ENCODE data around the gene CCDC102A.
"Not testable (repeated sequence)": the region's sequence is repeated elsewhere in the genome, so short reads cannot be mapped to it uniquely, and the experiment has no call there.

CCDC102A gene

GRCh38 chr16:57536306-57537193, at the start of gene CCDC102A:
TSS of gene CCDC102A (minus strand) at chr16:57536571. CDS start at chr16:57529177, 7,394 bp downstream.
- DNase-seq, result peak; percentile 65

DNA sequence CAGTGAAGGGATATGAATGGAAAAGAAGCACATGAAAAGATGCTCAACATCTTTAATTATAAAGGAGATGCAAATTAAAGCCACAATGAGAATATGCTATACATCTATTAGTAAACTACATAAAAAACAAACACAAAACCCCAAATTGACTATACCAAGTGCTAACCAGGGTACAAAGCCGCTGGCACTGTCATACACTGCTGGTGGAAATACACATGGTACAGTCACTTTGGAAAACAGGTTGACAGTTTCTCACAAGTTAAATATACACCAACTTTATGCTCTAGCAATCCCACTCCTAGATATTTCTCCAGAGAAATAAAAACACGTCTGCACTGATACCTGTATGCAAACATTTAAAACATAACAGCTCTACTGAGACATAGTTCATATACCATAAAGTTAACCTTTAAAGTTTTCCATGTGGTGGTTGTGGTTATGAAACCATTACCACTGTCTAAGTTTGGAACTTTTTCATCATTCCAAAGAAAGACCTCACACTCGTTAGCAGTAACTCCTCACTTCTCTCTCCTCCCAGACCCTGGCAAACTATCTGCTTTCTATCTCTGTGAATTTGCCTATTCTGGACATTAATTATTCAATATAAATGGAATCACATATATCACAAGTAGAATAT, 48.8 kb upstream of the CCDC102A start:
- no peak for DNase-seq

DNA sequence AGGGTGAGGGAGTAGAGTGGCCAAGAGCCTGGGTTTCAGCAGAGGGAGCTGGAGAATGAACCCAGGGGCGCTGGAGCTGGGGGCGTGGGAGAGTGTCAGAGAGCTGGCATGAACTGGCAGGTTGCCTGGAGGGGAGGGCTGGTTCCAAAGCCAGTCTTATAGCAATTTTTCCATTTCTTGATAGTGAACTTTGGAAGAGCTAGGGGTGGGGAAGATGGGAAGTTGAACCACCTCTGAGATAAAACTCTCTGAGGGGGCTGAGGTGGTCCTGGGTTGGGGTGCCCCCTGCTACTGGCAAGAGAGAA, 42.9 kb upstream of the CCDC102A start:
- DNase-seq, result peak; percentile 21

DNA sequence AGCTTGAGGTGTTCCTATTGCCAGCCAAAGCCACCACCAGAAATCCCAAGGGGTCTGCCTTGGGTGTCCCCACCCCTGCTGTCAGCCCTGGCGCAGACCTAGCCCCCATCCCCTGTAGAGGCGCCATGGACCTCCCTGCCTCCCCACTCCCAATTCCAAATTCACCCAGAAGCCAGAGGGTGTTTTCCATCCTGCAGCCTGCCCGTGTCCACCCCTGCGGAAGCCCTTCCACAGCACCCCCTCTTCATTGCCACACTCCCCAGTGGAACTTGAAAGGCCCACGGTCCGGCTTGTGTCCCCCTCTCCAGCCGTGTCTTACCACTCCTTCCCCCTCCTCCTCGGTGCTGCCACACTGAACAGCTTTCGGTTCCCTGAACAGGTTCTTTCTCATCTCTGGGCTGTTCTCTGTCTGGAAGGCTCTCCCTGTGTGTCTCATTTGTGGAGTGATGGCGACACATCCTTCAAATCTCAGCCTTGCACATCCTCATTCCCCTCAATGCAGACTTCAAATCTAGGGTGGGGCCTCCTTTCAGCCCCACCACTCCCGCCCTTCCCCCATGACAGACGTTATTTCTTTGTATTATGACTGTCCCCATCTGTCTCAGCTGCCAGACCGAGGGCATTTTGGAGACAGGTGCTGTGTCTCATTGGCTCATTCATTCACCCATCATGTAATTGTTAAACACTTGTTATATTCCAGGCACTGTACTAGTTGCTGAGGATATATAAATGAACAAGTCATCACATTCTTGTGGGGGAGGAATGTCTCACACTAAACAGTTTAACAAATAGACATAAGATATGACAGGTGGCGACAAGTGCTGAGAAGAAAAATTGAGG, 42.4 kb upstream of the CCDC102A start:
- DNase-seq, result no peak

GRCh38 chr16:57577691-57578224, 41.4 kb upstream of the CCDC102A start:
- DNase-seq, result no peak

- no peak for DNase-seq
Measured at GRCh38 chr16:57577214-57577613, 40.8 kb upstream of the CCDC102A start.

DNA sequence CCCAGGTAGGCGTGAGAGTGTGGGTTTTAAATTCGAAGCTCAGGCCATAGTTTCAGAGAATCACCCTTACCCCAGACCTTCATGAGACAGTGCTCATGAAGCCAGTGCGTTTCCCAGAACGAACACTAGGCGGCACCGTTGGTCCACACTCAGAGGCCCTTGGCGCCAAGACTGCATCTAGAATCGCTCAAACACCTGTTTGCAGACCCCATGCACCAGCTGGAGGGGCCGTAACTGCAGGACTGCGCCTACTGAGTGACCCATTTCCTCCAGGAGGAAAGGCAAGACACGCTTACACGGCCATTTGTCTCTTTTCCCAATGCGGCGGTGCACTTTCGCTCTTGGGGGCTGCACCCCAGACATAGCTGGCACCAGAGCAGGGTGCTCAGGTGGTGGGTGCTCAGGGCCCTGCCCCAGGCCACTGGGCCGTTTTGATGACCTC, 40.1 kb upstream of the CCDC102A start:
- DNase-seq, result peak; percentile 76

- DNase-seq, result no peak
Measured at GRCh38 chr16:57575468-57576277, 39.3 kb upstream of the CCDC102A start.

GRCh38 chr16:57574646-57575467, 38.5 kb upstream of the CCDC102A start:
- no peak for DNase-seq

DNA sequence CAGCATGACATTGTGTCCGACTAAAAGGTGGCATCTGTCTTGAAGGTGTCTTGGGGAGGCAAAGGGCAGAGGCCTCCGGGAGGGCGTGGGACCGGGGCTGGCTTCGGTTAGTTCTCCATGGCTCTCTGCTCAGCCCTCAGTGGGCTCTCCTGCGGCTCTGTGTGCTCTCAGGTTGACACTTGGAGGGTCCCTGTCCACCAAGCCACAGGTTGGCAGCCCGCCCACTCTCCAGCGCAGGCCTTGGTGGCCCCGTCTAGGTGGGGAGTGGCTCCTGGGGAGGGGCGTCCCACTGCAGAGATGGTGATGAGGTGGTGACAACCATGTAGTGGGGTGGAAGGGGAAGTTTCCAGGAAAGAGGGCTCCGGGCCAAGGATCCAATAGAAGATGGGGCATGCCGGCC, 37.7 kb upstream of the CCDC102A start:
- no peak for DNase-seq

DNA sequence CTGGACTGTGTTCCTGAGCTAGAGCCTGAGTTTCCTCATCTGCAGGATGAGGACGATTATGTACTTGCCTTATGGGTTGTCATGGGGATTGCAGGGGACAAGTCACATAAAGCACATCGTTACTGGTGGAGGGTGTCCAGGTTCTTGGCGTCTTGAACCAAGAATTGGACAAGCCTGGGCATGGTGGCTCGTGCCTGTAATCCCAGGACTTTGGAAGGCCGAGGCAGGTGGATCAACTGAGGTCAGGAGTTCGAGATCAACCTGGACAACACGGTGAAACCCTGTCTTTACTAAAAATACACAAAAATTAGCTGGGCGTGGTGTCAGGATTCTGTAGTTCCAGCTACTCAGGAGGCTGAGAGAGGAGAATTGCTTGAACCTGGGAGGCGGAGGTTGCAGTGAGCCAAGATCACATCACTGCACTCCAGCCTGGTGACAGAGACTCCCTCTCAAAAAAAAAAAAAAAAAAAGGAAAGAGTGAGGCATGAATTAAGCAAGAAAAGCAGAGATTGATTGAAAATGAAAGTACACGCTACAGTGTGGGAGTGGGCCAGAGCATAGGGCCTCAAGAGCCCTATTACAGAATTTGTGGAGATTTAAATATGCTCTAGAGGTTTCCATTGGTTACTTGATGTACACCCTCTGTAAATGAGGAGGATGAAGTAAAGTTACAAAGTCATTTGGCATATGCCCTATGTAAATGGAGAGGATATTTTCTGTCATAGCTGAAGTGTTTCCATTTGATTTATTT, 36.8 kb upstream of the CCDC102A start:
- no peak for DNase-seq

- no peak for DNase-seq
Measured at GRCh38 chr16:57571098-57571497, 34.7 kb upstream of the CCDC102A start.

- no peak for DNase-seq
Measured at GRCh38 chr16:57570301-57571070, 34.1 kb upstream of the CCDC102A start.

DNA sequence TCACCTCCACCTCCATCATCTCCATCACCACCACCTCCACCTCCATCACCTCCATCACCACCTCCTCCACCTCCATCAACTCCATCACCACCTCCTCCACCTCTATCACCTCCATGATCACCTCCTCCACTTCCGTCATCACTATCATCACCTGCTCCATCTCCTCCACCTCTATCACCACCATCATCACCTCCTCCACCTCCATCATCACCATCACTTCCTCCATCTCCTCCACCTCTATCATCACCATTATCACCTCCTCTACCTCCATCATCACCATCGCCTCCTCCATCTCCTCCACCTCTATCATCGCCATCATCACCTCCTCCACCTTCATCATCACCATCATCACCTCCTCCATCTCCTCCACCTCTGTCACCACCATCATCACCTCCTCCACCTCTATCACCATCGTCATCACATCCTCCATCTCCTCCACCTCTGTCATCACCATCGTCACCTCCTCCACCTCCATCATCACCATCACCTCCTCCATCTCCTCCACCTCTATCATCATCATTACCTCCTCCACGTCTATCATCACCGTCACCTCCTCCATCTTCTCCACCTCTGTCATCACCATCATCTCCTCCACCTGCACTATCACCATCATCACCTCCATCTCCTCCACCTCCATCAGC, 33.1 kb upstream of the CCDC102A start:
- DNase-seq, result no peak

DNA sequence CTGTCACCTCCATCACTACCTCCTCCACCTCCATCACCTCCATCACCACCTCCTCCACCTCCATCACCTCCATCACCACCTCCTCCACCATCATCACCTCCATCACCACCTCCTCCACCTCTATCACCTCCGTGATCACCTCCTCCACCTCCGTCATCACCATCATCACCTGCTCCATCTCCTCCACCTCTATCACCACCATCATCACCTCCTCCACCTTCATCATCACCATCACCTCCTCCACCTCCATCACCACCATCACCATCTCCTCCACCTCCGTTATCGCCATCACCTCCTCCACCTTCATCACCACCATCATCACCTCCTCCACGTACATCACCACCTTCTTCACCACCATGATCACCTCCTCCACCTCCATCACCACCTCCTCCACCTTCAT, 32.4 kb upstream of the CCDC102A start:
- DNase-seq, result not testable (repeated sequence)

- DNase-seq, result no peak
Measured at GRCh38 chr16:57568173-57568678, 31.9 kb upstream of the CCDC102A start.

- DNase-seq, result no peak
Measured at GRCh38 chr16:57567691-57568090, 31.3 kb upstream of the CCDC102A start.

DNA sequence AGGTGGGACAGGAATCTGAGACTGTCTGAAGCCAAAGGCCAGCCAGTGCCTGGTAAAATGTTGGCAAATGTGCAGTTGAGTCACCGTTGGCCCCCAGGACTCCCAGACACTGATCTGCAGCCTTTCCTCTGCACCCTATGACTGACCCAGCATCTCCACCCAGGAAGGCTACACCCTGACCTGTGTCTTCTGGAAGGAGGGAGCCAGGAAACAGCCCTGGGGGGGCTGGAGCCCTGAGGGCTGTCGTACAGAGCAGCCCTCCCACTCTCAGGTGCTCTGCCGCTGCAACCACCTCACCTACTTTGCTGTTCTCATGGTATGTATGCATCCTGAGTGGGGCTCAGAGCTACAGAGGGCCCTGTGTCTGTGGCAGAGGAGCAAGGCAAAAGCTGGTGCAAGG, 30.1 kb upstream of the CCDC102A start:
- no peak for DNase-seq

DNA sequence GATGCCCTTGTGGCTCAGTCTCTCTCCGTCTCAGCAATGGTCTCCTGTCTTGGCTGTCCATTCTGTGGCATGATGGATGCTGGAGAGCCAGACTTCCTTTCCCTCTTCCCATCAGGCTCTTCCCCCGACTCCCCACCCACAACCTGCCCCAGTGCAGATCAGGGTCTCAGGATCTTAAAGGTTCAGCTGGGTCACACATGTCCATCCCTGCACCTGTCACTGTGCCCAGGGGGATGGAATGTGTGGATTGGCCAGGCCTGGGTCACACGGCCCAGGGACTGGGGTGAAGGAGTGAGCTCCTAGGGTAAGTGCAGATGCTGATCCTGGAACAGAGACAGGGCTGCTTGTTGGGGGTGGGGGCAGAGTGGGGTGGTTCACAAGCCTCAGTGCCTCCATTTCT, 29.1 kb upstream of the CCDC102A start:
- no peak for DNase-seq
